Nephron progenitor cell (in vitro differentiated cells): ENCODE results near the gene CAMTA1.

Source experiments
- DNase-seq: peaks from one replicate; pipeline ENCODE4 v3.0.0; 2021
- H3K27ac Mint-ChIP-seq: 2 replicates; pipeline ENCODE4 v1.8.0; 2021; ENCODE audit warnings: mild to moderate bottlenecking, moderate library complexity, mixed read lengths
- H3K27me3 Mint-ChIP-seq: 2 replicates; pipeline ENCODE4 v1.8.0; 2021; ENCODE audit warnings: mild to moderate bottlenecking, low read depth, mixed read lengths; ENCODE audit not compliant: poor library complexity
- H3K36me3 Mint-ChIP-seq: 2 replicates; pipeline ENCODE4 v1.8.0; 2021; ENCODE audit warnings: low read depth, mixed read lengths
- H3K4me1 Mint-ChIP-seq: 2 replicates; pipeline ENCODE4 v1.8.0; 2021; ENCODE audit warnings: mixed read lengths
- H3K4me3 Mint-ChIP-seq: 2 replicates; pipeline ENCODE4 v1.8.0; 2021; ENCODE audit warnings: mild to moderate bottlenecking, moderate library complexity, mixed read lengths
- H3K9me3 Mint-ChIP-seq: 2 replicates; pipeline ENCODE4 v1.8.0; 2021; ENCODE audit warnings: mild to moderate bottlenecking, moderate library complexity, mixed read lengths
- TF ChIP-seq, protein P1 (sequence below): fragments of 200-600 bp; sonication (generic); IDR thresholded peaks from 2 replicates; pipeline ENCODE4 v1.5.0; 2021; ENCODE audit warnings: antibody characterized with exemption

The CAMTA1 gene

DNA sequence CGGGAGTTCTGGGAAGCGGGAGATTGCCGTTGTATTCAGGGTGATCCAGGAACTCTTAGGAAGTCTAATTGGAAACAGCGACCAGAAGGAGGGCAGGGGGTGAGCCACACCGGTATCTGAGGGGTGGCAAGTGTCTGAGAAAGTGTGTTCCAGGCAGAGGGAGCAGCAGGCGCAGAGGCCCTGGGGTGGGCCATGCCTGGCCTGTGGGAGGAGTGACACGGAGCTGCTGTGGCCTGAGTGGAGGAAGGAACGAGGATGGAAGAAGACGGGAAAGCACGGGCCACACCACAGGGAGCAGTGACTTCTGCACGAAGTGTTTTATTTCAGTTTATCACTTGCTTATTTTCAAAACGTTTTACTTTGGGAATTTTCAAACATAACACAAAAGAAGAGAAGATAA lies 1010.2 kb downstream of the CAMTA1 start:
- Mint-ChIP-seq H3K4me3 (no peak overlapping the region), H3K4me1 (no peaks in the 10 kb centered on the region), H3K27ac (no peak overlapping the region), H3K27me3 (peaks cover 9% of the 10 kb centered on the region), H3K9me3 (peaks cover 27% of the 10 kb centered on the region), H3K36me3 (peaks cover 52% of the 10 kb centered on the region)
- DNase-seq: no peak
- TF ChIP-seq, protein P1, sequence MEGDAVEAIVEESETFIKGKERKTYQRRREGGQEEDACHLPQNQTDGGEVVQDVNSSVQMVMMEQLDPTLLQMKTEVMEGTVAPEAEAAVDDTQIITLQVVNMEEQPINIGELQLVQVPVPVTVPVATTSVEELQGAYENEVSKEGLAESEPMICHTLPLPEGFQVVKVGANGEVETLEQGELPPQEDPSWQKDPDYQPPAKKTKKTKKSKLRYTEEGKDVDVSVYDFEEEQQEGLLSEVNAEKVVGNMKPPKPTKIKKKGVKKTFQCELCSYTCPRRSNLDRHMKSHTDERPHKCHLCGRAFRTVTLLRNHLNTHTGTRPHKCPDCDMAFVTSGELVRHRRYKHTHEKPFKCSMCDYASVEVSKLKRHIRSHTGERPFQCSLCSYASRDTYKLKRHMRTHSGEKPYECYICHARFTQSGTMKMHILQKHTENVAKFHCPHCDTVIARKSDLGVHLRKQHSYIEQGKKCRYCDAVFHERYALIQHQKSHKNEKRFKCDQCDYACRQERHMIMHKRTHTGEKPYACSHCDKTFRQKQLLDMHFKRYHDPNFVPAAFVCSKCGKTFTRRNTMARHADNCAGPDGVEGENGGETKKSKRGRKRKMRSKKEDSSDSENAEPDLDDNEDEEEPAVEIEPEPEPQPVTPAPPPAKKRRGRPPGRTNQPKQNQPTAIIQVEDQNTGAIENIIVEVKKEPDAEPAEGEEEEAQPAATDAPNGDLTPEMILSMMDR: no peak

DNA sequence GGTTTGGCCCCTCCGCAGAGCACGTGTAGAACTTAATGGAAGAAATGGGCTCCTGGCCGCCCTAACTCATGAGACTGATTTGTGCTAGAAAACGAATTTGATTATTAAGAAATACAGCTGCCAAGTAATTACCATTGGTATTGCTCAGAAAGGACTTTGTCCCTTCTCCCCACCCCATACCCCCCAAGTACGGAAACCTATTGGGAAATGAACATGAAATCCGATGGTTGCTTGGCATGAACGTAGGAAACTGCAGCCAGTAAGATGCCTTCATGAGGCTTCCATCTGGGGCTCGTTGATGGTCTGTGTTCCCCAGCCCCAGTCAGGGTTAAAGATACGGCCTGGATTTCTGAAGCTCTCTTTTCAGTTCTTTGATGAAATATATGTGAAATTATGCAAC lies 1020.2 kb downstream of the CAMTA1 start:
- Mint-ChIP-seq H3K27me3 (peaks cover 3% of the 10 kb centered on the region), H3K9me3 (no peaks in the 10 kb centered on the region), H3K4me1 (no peaks in the 10 kb centered on the region), H3K27ac (no peak overlapping the region), H3K4me3 (no peak overlapping the region), H3K36me3 (peaks cover 5% of the 10 kb centered on the region)
- DNase-seq: no peak
- TF ChIP-seq, protein P1: no peak

DNA sequence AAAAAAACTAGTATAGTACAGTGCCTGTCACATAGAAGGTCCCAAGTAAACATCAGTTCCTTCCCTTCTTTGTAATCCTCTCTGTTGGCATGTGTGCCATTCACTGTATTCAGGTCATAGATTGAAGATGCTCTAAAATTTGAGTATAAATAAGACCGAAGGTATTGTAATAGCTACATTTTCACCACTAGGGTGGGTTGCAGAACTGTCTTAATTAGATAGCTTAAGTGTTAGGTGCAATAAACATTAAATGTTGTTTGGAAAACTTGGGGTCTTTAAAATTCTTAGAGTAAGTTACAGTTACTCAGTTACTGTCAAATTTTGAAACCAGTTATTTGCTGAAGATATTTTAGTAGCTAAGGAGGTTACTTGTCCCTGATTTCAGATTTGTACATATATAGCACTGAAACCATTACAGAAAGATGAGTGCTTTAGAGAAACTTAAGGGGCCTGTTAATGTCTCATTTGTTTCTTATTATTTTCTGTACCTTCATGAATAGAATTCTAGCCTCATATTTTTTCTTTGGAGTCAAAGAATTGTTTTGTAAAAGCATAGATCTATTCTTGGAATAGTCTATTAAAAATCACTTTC lies 1023.1 kb downstream of the CAMTA1 start:
- TF ChIP-seq, protein P1: peak; percentile 61
- H3K4me1 Mint-ChIP-seq: no peaks in the 10 kb centered on the region
- no peak overlapping the region for H3K27ac Mint-ChIP-seq
- no peak overlapping the region for H3K4me3 Mint-ChIP-seq
- peaks cover 24% of the 10 kb centered on the region for H3K36me3 Mint-ChIP-seq
- peaks cover 3% of the 10 kb centered on the region for H3K27me3 Mint-ChIP-seq
- DNase-seq: no peak
- peaks cover 8% of the 10 kb centered on the region for H3K9me3 Mint-ChIP-seq

- no peak overlapping the region for H3K4me3 Mint-ChIP-seq
- TF ChIP-seq, protein P1: no peak
- peaks cover 35% of the 10 kb centered on the region for H3K36me3 Mint-ChIP-seq
- H3K27ac Mint-ChIP-seq: no peak overlapping the region
- H3K27me3 Mint-ChIP-seq: peaks cover 2% of the 10 kb centered on the region
- no peaks in the 10 kb centered on the region for H3K4me1 Mint-ChIP-seq
- DNase-seq: no peak
- H3K9me3 Mint-ChIP-seq: peaks cover 19% of the 10 kb centered on the region
Observed at GRCh38 chr1:7809742-7810141, 1024.5 kb downstream of the CAMTA1 start.

DNA sequence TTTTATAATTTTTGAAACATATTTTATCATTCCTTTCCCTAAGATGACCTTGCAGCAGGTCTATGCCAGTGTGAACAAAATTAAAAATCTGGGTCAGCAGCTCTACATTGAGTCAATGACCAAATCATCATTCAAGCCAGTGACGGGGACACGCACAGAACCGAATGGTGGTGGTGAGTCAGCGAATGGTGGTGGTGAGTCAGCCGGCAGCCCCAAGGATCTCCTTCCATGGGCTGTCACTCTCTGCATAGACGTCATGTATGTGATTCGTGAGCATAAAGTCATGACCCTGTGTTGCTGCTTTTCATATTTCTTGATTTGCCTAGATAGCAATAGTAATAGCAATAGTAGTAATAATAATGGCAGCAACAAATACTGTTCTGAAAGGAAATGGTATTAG lies 1025.1 kb downstream of the CAMTA1 start:
- Mint-ChIP-seq H3K9me3 (peaks cover 23% of the 10 kb centered on the region), H3K4me1 (no peaks in the 10 kb centered on the region), H3K4me3 (no peak overlapping the region), H3K27me3 (peaks cover 2% of the 10 kb centered on the region), H3K27ac (no peak overlapping the region), H3K36me3 (peaks cover 35% of the 10 kb centered on the region)
- no peak for DNase-seq
- TF ChIP-seq, protein P1: no peak

GRCh38 chr1:7811476-7811875 lies 1026.2 kb downstream of the CAMTA1 start:
- Mint-ChIP-seq H3K4me3 (no peak overlapping the region), H3K36me3 (peaks cover 35% of the 10 kb centered on the region), H3K4me1 (no peaks in the 10 kb centered on the region), H3K9me3 (peaks cover 25% of the 10 kb centered on the region), H3K27me3 (peaks cover 2% of the 10 kb centered on the region), H3K27ac (peak overlapping the region; percentile 57)
- TF ChIP-seq, protein P1: no peak
- no peak for DNase-seq
